Right forelimb (tissue), 1 donor: Measurements from ENCODE around the gene SLC6A3.
A peak's percentile ranks its signal among the peaks of the same experiment; 100 is the strongest.
"Not testable (repeated sequence)": the region's sequence is repeated elsewhere in the genome, so short reads cannot be mapped to it uniquely, and the experiment has no call there.

Experiments used
- DNase-seq: peaks from one replicate; pipeline ENCODE4 v3.0.0-alpha.2; 2018

SLC6A3 gene

GRCh38 chr5:1439388-1440097 lies 5.7 kb downstream of the SLC6A3 start:
- DNase-seq: peak; percentile 18

DNA sequence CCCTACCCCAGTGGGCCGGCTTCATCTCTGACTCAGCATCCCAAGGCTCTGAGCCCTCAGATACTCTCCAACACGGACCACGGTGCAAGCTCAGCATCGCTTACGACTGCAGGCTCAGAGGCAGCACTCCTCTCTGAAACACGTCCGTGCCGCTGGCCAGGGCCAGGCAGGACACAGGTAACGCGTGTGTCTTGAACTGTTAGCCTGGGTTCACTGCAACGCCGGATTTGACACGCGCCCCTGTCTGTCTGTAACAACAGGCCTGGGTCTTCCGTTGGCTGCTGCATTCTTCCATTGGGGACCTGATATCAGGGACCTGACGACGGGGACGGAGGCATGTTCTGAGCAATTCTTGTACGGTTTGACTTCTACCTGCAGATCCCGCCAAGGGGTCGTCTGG lies 6.4 kb downstream of the SLC6A3 start:
- DNase-seq: peak; percentile 7

GRCh38 chr5:1437876-1438559 lies 7.2 kb downstream of the SLC6A3 start:
- peak; percentile 21 for DNase-seq

- peak; percentile 28 for DNase-seq
Measured at GRCh38 chr5:1437226-1437829, 7.9 kb downstream of the SLC6A3 start.

DNA sequence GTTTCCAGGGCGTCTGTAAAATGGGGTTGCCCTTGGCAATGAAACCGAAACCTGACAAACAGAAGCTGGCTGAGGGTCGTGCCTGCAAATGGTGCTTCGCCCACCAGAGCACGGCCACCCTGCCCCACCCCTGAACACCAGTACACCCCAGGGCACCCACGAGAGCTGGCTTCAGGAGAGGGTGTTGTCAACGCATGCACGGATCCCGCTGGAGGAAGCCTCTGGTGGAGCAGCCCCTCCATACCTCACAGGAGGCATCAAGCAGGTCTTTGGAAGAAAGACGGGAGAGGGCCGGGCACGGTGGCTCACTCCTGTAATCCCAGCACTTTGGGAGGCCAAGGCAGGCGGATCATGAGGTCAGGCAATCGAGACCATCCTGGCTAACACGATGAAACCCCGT lies 8.6 kb downstream of the SLC6A3 start:
- peak; percentile 16 for DNase-seq

DNA sequence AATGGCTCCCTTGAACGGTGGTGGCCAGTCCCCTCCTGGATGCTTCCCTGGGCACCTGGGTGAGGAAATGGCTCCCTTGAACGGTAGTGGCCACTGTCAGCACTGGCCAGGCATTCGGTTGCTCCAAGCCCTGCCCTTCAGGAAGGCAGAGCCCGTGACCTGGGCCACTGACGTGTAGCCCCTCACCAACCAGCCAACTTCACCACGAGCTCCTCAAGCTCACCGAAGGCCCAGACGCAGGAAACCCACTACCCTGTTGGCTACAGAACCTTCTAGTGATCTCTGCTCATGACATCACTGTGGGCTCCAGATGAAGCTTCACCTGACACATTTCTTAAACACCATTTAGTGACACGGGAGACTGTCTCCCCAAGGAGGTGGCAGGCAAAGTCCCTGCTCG lies 9.2 kb downstream of the SLC6A3 start:
- peak; percentile 7 for DNase-seq

DNA sequence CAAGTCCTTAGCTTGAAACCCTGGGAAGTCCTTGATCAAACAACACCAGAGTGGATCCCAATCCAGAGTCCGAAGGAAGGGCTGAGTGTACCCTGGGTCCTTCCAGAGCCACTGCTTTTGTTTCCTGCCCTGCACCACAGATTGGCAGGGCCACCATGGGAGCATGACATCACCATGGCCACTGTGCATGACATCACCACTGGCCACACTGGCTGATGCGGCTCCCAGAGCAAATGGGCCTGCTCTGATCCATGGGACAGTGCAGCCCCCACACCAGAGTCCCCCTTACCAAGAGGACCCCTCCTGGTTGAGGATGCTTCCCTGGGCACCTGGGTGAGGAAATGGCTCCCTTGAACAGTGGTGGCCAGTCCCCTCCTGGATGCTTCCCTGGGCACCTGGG lies 9.9 kb downstream of the SLC6A3 start:
- no peak for DNase-seq

DNA sequence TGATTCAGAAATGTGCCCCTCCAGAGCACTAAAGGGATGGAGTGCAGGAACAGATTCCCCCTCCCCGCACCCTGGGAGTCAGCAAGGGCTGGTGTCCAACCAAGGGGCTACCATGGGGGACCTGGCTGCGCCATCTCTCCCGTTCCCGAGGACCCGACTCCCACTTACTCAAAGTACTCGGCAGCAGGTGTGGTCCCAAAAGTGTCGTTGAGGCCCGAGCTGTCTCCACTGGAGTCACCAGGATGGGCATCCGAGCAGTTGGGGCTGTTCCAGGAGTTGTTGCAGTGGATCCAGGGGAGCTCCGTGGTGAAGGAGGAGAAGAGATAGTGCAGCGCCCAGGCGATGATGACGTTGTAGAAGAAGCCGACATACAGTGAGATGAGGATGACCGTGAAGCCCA lies 12.9 kb downstream of the SLC6A3 start:
- no peak for DNase-seq

GRCh38 chr5:1431896-1432295 lies 13.3 kb downstream of the SLC6A3 start:
- no peak for DNase-seq

DNA sequence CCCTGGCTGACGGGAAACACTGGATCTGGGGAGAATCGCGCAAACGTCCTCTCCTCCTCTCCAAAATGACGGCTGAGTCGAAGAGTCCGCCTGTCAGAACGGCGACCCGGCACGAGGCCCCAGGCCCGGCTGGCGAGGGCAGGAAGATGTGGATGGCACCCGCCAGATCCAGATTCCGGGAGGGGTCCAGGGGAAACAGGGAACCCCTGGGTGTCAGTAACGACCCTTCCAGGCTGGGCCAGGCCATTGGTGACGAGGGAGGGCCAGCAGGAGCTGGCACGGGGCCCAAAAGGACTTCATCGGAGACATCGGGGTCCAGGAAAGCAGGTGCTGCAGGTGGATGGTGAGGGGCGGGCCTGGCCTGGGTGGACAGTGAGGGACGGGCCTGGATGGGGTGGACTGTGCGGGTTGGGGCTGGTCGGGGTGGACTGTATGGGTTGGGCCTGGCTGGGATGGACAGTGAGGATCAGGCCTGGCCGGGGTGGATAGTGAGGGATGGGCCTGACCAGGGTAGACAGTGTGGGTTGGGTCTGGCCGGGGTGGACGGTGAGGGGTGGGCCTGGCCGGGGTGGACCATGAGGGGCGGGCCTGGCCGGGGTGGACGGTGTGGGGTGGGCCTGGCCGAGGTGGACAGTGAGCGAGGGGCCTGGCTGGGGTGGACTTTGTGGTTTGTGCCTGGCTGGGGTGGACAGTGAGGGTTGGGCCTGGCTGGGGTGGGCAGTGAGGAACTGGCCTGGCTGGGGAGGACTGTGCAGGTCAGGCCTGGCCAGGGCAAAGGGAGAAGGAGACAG lies 14.0 kb downstream of the SLC6A3 start:
- DNase-seq: no peak

DNA sequence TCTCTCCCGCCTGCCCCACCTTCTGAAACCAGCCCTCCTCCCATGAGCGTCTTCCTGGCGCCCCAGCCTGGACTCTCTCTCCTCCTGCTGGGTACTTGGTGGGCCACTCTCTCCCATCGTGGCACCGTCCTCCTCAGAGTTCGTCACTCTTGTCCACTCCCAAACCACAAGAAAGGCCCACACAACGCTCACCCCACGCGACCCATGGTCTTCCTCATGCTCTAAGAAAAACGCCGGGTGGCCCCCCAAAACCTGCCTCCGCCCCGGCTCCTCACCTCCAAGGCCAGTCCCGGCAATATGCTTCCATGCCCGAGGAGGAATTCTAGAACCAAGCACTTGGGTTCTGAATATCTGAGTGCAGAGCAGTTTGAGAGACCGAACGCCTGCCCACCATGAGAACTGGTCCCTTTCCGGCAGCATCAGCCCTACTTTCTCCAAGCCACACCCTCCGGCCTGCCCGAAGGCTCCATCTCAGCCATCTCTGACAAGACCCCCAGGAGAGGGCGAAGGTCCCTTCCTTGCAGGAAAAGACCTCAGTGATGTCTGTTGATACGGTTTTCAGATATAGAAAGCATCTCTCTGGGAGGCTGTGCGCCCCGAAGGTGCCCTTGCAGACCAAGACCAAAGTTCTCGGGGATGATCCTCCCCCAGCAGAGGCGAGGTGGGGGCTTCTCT lies 15.0 kb downstream of the SLC6A3 start:
- DNase-seq: no peak

- no peak for DNase-seq
Measured at GRCh38 chr5:1429496-1429895, 15.7 kb downstream of the SLC6A3 start.

DNA sequence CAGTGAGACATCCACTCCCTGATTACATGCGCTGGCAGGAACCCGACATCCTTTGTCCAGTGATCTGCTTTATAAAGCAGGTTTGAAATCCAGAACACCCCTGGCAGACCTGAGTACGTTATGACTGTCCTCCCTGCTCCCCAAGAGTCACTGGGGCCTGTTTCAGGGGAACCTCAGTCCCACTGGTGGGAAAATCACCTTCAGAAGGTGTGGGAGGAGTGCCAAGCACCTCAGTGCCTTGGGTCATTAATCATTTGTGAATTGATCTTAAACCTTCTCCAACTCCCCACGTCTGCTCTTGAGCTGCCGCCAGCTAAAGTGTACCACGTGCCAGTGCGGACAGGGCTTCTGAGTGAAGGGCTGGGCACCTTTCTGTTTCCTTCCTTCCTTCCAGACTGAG lies 16.2 kb downstream of the SLC6A3 start:
- DNase-seq: no peak

DNA sequence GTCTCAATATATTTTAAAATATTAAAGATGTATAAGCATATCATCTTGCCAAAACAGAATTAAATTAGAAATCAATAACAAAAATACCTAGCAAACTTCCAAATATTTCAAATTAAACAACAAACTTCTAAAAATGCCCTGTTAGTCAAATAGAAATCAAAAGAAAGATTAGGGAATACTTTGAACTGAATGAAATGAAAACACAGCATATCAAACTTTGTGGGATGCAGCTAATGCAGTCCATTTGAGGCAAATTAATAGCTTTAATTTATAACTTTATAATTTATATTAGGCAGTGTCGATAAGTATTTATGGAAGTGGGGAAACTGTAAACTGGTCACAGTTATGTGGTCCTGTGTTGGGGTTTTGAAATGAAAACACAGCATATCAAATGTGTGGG lies 17.1 kb downstream of the SLC6A3 start:
- DNase-seq: no peak

DNA sequence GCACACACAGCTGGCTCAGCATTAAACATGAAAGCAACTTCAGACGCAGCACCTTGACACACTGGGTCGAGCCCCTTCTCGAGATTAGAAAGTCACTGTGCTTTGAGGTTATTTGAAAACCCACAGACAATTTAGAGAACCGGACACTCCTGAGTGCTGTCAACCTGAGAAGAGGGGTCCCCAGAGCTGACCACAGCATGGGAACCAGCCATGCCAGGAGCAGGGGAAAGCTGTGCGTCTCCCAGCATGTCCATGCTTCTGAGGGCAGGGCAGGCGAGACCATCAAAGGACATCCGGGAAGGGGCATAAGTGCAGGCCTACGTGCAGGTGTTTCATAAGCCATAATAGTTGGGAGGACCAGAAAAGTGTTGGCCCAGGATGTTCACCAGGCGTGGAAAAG lies 20.5 kb downstream of the SLC6A3 start:
- DNase-seq: no peak

- DNase-seq: no peak
Measured at GRCh38 chr5:1423901-1424603, 21.2 kb downstream of the SLC6A3 start.

GRCh38 chr5:1422522-1422921 lies 22.7 kb downstream of the SLC6A3 start:
- DNase-seq: not testable (repeated sequence)

DNA sequence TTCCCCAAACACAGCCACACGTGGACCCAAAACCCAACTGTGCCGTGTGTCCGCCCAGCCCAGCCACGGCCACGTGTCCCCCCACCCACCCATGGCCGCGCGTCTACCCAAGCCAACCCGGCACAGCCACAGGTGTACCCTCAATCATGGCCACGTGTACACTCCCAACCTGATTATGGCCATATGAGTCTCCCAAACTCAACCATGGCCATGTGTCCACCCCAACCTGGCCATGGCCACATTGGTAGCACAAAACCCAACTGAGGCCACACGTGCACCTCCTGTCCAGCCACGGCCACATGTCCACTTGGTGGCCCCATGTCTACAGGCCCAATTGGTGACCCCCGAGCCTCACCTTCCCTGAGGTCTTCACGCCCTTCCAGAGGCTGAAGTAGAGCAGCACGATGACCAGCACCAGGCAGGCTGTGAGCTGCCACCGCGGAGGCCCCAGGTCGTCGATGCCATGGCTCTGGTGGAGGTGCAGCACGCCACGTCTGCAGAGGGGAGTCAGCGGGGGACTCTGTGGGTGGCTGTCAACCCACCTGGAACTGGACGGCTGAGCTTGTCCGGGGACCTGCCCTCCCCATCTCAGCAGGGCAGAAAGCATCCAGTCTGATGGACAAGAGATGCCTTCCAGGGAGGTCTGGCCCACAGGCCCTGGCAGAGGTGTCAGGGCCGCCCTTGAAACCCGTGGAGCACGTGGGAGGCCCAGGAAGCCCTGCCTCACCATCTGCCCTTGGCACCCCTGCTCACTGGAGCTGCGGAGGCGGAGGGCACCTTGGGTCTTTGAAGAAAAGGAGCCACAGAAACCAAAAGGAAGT lies 23.5 kb downstream of the SLC6A3 start:
- DNase-seq: no peak

DNA sequence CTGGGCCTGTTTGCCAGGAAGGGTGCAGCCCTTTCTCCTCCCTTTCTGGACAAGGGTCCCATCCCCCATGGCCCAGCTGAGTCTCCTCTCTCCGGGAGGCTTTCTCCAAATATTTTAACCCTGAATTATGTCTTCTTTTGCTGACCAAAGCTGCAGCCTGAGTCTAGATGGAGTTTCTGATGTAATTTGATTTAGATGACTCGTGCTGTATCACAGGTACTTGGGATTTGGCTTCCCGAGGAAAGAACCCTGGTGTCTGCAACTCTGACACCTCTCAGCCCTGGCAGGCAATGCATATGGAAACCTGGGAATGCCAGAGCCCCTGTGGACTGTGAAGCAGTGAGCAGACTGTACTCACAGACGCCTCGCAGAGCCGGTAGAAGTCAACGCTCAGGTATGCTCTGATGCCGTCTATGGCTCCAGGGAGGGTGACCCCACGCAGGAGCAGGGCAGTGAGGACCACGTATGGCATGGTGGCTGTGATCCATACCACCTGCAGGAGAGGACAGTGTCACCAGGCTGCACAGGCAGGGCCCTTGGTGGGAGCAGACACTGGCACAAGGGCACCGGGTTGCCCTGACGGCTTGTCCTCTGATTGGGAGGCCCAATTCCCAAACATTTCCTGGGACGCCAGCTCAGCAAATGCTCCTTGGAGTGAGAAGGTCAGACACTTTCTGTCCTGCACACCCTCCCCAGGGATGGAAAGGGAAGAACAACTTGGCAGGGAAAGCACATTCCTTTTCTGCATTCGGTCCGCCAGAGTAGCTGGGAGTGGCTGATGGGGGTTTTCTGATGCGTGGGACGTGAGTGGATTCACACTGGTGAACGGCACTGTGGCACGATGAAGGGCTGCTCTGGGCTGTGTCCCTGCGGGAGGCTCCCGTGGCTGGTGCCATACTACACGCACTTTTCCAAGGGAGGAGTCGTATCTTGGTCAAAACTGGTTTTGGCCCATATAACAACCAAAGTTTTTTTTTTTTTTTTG lies 24.7 kb downstream of the SLC6A3 start:
- DNase-seq: no peak
